Panc1 (cell line): ENCODE results near the gene C19orf44. TPM values are rescaled to one million over a fixed set of nuclear protein-coding genes. Genes with fewer than 3 reads are reported as not detected.
"Not testable (repeated sequence)": the region's sequence is repeated elsewhere in the genome, so short reads cannot be mapped to it uniquely, and the experiment has no call there.

Experiments used
- ATAC-seq: fragments of 200-7000 bp; cut with Tn5 transposase; 2 replicates; pipeline ENCODE4 v1.9.1; 2020; ENCODE audit warnings: mild to moderate bottlenecking, moderate library complexity
- BruUV-seq: library from RNA; stranded (reverse); fragments of 400-500 nt; replicated peaks from 2 replicates; lab custom pipeline; 2021; lab: Mats Ljungman, UMichigan
- CTCF ChIA-PET: fragments of 300-600 bp; sonication (Branson Sonifier 250); formaldehyde crosslinking; loops from one replicate; lab custom pipeline; 2022; ENCODE audit warnings: antibody characterized with exemption; lab: Charles Lee
- POLR2A ChIA-PET: fragments of 300-600 bp; sonication (Branson Sonifier 250); formaldehyde crosslinking; loops from one replicate; lab custom pipeline; 2022; ENCODE audit warnings: antibody characterized with exemption; lab: Charles Lee
- DNase-seq: peaks from one replicate; pipeline ENCODE4 v3.0.0-alpha.2; 2010; ENCODE audit warnings: low read depth, low spot score
- H3K27ac ChIP-seq: 2 replicates; pipeline ENCODE4 v1.5.1; 2011; ENCODE audit warnings: mild to moderate bottlenecking, low read length, inconsistent platforms
- H3K27me3 ChIP-seq: fragments of 200-500 bp; sonication (Bioruptor generic); 2 replicates; pipeline ENCODE4 v1.6.0; 2014; ENCODE audit warnings: low read length, inconsistent platforms; ENCODE audit not compliant: control insufficient read depth, insufficient read depth
- H3K36me3 ChIP-seq: fragments of 200-500 bp; sonication (Bioruptor generic); 2 replicates; pipeline ENCODE4 v1.5.1; 2014; ENCODE audit warnings: inconsistent platforms, mild to moderate bottlenecking, low read length, moderate library complexity; ENCODE audit not compliant: control insufficient read depth, insufficient read depth
- H3K4me1 ChIP-seq: 2 replicates; pipeline ENCODE4 v1.5.1; 2011; ENCODE audit warnings: inconsistent platforms, mild to moderate bottlenecking, low read length, moderate library complexity; ENCODE audit not compliant: control insufficient read depth, insufficient read depth
- H3K4me3 ChIP-seq, 2 experiments: 2 replicates each; pipeline ENCODE4 v1.5.1; 2011 to 2012; ENCODE audit warnings: low read depth in 2 of 2, low read length in 2 of 2, mild to moderate bottlenecking in 2 of 2, inconsistent platforms in 1 of 2, moderate library complexity in 1 of 2
- H3K9me3 ChIP-seq: fragments of 200-500 bp; sonication (Bioruptor generic); 2 replicates; pipeline ENCODE4 v1.5.1; 2014; ENCODE audit warnings: low read depth, mild to moderate bottlenecking, inconsistent platforms, low read length, moderate library complexity; ENCODE audit not compliant: control insufficient read depth, insufficient read depth
- CTCF ChIP-seq: fragments of 450-650 bp; IDR thresholded peaks from 2 replicates; pipeline ENCODE4 v1.5.1; 2017; ENCODE audit warnings: mild to moderate bottlenecking
- POLR2AphosphoS5 ChIP-seq: IDR thresholded peaks from 2 replicates; pipeline ENCODE4 v1.6.1; 2012; ENCODE audit warnings: mild to moderate bottlenecking, low read depth, low read length, moderate library complexity
- REST ChIP-seq, 2 experiments: IDR thresholded peaks; 2 replicates each; pipeline ENCODE4 v1.6.1; 2011 to 2012; ENCODE audit warnings: low read depth in 2 of 2, control low read depth in 1 of 2, low read length in 1 of 2, mild to moderate bottlenecking in 1 of 2, moderate library complexity in 1 of 2; ENCODE audit not compliant: insufficient read depth in 1 of 2
- SIN3A ChIP-seq: IDR thresholded peaks from 2 replicates; pipeline ENCODE4 v1.6.1; 2012; ENCODE audit warnings: low read depth, mild to moderate bottlenecking, low read length, moderate library complexity, borderline replicate concordance; ENCODE audit not compliant: insufficient read depth
- TCF7L2 ChIP-seq: IDR thresholded peaks from 2 replicates; pipeline ENCODE4 v1.6.1; 2011; ENCODE audit warnings: mild to moderate bottlenecking, low read depth, low read length, inconsistent platforms
- in situ Hi-C: cut with HindIII; loops from 2 replicates; pipeline ENCODE4 v1.10.0; 2016; ENCODE audit warnings: low sequenced_read_pairs, low pct_unique_long_range_greater_than_20kb
- intact Hi-C: fragments of 100-400 bp; cut with micrococcal nuclease; formaldehyde crosslinking; loops from one replicate; pipeline ENCODE4 v1.10.0; 2022; ENCODE audit not compliant: unreplicated experiment
- total RNA-seq: library from RNA; stranded (reverse); gene quantifications from one replicate; pipeline ENCODE4 v1.2.1, GENCODE V29; 2021; ENCODE audit not compliant: unreplicated experiment

C19orf44 gene
- total RNA-seq, 1 experiment from 2014 or later, result 4.4 TPM

- Histone ChIP-seq H3K4me3 (no peak overlapping the region), H3K9me3 (no peaks in the 10 kb centered on the region), H3K27ac (no peak overlapping the region), H3K36me3 (no peaks in the 10 kb centered on the region), H3K4me1 (no peaks in the 10 kb centered on the region), H3K27me3 (no peaks in the 10 kb centered on the region)
- intact Hi-C loops, result no loop called here
- no TSS peak for BruUV-seq
- ChIA-PET CTCF (interaction anchor here (0.7 kb wide), 1 partner anchor 915 kb away, joined by 4 read pairs; no protein-coding TSS in a partner anchor), POLR2A (no interaction called here)
- TF ChIP-seq POLR2AphosphoS5 (no peak), SIN3A (no peak), REST (IDR thresholded peaks at IDR 0.05; ENCODE audit: insufficient read depth in 1 of 2, low read depth in 2 of 2, low read length in 1 of 2) (no peak), CTCF (no peak), TCF7L2 (no peak)
- in situ Hi-C loops, result no loop called here
- no peak for DNase-seq
- no peak for ATAC-seq
Measured at GRCh38 chr19:16504271-16504670, 8.1 kb downstream of the C19orf44 start.

- H3K9me3 ChIP-seq, H3K4me1 ChIP-seq, H3K27ac ChIP-seq, H3K27me3 ChIP-seq, POLR2A ChIA-PET, CTCF ChIA-PET, H3K36me3 ChIP-seq, BruUV-seq, intact Hi-C loops, ATAC-seq, DNase-seq, in situ Hi-C loops, H3K4me3 ChIP-seq: not testable (repeated sequence)
Measured at GRCh38 chr19:16506161-16506560, 10.0 kb downstream of the C19orf44 start.

GRCh38 chr19:16506961-16507360, 10.8 kb downstream of the C19orf44 start:
- POLR2A ChIA-PET, result no interaction called here
- intact Hi-C loops, result no loop called here
- CTCF ChIA-PET, result no interaction called here
- TF ChIP-seq TCF7L2, result no peak
- Histone ChIP-seq H3K27me3 (no peaks in the 10 kb centered on the region), H3K4me1 (no peaks in the 10 kb centered on the region), H3K27ac (no peak overlapping the region), H3K4me3 (no peak overlapping the region), H3K9me3 (no peaks in the 10 kb centered on the region), H3K36me3 (no peaks in the 10 kb centered on the region)
- ATAC-seq (no peak), DNase-seq (no peak)
- in situ Hi-C loops, result no loop called here
- no TSS peak for BruUV-seq
